H1 (cell line): ENCODE data around the gene GLDC. TPM values are rescaled to one million over a fixed set of nuclear protein-coding genes. Genes with fewer than 3 reads are reported as not detected.

Source experiments
- CHD7 ChIP-seq: fragments of 300-600 bp; sonication (generic); IDR thresholded peaks from 2 replicates; pipeline ENCODE4 v1.7.1; 2012; ENCODE audit warnings: low read length, moderate library complexity, mild to moderate bottlenecking, inconsistent platforms; ENCODE audit not compliant: insufficient replicate concordance
- polyA plus RNA-seq, 7 experiments: library from polyadenylated mRNA; depleted of rRNA in 3 of 7; stranded (reverse) in 5 of 7; unstranded in 2 of 7; fragments of >200 nt in 5 of 7; fragments of 200-250 nt in 2 of 7; gene quantifications; 1 replicate in 5 of 7; 2 replicates in 1 of 7; 4 replicates in 1 of 7; pipeline versions ENCODE4 v1.2.1 to v1.2.3, GENCODE V29; 2011 to 2013; ENCODE audit warnings: missing spikeins in 2 of 7, mixed read lengths in 2 of 7
- total RNA-seq: library from RNA; stranded (reverse); fragmentation: NEBNext Ultra II Directional; extraction: Animal tissue kit (Norgen Biotek cat#: 25700); gene quantifications from 2 replicates; pipeline ENCODE4 v1.2.1, GENCODE V29; 2021

Gene GLDC
- total and polyA plus RNA-seq, 2 of the 8 experiments (the other 6 are each of a cell fraction or from before 2014, with no cell fraction given), result 48.8 to 101 TPM

GRCh38 chr9:6484210-6484609, 161.3 kb downstream of the GLDC start (continued):
- no peak for TF ChIP-seq CHD7
